ENCODE data around the gene DMD. TPM values are rescaled to one million over a fixed set of nuclear protein-coding genes. Genes with fewer than 3 reads are reported as not detected.
"Not testable (repeated sequence)": the region's sequence is repeated elsewhere in the genome, so short reads cannot be mapped to it uniquely, and the experiment has no call there.

The DMD gene
- total RNA-seq, 1 donor from 2014 or later, result 194 TPM

DNA sequence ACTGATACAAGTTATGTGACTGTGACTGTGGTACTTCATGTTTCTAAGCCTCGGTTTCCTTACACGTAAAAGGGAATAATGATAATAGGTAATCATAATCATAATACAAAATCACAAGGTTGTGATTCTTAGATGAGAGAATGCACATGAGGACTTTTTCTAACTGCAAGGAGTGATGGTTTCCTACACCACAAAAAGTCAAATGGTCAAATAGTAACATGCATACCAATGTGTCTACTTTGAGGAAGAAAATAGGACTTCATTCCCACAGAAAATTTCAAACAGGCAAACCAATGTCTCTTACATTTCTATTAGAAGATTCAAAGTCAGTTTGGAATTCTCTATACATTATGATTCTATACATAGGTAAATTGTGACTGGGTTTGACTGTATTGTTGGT lies 1770.8 kb downstream of the DMD start:
- DNase-seq (ENCODE audit: low spot score), result no peak

DNA sequence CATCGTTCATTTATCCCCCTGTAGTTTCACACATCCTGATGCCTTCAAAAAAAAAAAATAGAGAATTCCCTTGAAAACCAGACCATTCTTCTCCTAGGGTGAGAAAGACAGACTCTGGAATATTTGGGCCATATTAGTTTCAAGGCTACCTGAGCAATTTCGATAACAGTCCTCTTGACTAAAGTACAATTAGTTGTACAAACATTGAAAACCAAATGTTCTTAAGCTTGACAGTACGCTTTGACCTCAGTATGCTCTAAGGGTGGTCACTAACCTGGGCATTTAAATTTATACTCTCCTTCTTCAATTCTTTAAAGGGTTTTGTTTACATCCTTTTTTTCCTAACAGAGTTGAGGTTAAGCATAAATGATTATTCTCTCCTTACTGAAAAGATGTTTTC lies 1774.9 kb downstream of the DMD start:
- DNase-seq (ENCODE audit: low spot score), result no peak

DNA sequence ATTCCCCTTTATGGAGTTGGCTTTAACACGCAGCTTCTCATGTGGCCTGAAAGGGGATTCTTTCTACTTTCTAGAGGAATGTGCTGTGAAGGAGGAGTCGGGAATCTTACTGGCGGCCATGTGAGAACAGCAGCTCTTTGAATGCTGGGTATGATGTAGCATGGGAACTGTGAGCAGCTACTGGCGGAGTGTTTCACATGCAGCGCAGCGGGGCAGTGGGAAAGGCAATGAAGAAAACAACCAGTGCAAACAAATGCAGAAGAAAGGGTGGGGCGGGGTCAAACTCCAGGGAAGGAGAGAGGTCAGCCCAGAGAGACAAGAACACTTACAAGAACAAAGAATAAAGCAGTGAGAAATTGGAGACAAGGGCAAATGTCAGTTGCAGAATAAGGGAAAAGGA lies 1775.8 kb downstream of the DMD start:
- peak; percentile 54 for DNase-seq (ENCODE audit: low spot score)

DNA sequence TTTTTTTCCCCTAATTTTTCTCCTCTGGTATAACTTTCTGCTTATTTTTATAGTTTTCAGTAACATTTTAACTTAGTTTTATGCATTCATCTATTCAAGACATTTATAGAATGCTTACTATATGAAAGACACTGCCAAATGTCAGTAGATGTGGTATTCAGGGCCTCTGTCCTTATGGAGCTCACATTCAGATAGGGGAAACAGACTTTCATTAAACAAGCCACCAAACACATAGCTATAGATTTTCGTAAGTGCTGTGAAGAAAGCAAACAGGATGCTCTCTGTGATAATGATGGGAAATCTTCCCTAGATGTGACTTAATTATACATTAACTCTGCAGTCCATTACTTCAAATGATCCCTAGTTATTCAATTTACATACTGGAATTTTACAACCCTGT lies 1777.5 kb downstream of the DMD start:
- DNase-seq (ENCODE audit: low spot score), result no peak

DNA sequence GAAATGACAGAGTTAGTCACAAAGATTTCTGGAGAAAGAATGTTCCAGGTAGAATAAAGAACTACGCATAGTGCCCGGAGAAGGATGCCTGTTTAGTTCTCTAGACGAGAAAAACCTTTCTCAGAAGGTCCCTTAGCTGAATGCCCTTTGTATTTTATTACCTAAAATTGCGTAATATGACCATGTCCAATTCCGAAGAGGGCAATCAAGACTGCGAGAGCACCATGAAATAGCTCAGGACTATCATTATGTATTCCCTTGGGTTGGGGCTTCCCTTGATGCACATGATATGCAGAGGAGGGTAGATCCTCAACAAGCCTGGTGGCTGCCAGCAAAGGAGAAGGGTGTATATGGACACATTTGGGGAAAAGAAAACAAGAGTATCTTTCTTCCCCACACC lies 1781.4 kb downstream of the DMD start:
- DNase-seq (ENCODE audit: low spot score), result no peak

DNA sequence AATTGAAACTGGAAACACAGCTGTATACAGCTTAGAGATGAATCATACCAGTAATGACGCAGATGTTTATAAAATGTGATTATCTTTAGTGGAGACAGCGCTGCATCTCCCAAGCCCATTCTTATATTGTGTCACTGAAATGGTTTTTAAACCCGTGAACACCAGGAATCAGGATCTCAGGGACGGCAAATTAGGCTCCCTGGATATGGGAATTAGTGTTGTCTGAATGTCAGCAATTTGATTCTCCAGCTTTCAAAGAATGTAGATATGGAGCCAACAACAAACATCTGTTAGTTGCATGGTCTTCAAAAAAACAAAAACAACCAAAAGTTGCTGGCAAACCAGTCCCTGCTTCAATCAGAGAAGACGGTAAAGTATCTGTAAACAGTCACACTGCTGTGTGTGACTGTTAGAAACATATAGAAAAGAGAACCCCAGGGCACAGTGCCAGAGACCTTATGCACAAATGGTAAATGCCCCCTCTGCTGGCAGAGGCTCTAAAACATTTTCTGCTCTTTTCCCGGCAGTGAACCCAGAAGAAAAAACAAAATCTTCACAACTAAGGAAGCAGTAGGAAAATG lies 1787.7 kb downstream of the DMD start:
- DNase-seq (ENCODE audit: low spot score), result peak; percentile 58

DNA sequence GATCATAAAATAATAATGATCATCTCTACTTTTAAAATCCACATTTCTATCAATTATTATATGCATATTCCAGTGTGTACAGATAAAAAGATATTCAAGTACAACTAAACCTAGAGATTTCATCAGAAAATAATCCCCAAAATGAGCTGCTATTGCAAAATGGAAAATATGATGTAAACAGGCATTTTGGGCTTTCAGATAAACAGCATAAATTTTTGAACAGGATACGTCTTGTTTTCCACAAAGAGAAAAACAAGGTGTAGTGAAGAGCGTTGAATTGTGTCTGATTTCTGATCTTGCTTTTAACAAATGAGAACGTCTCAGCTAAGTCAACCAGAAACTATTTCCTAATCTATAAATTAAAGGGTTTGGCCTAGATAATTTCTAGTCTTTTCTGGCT lies 1789.9 kb downstream of the DMD start:
- DNase-seq (ENCODE audit: low spot score), result peak; percentile 1

DNA sequence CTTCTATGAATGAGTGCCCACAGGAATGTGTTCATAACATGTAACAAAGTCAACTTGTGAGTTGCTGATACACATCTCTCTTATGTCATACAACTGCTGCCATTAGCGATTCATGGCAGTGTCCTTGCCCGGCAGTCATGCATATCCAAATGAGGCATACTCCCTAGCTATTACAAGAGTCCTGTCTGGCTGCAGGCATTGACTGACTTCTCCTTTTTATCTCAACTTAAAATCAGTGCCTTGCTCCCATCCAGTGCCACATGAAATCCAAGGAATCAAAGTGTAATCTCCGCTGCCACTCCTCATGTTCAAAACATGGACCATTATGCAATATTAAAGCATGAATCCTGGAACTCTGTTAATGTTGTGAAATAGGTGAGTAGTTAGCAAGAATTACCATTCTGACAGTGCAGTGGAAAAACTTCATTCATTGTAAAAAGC lies 1790.6 kb downstream of the DMD start:
- DNase-seq (ENCODE audit: low spot score), result peak; percentile 55

DNA sequence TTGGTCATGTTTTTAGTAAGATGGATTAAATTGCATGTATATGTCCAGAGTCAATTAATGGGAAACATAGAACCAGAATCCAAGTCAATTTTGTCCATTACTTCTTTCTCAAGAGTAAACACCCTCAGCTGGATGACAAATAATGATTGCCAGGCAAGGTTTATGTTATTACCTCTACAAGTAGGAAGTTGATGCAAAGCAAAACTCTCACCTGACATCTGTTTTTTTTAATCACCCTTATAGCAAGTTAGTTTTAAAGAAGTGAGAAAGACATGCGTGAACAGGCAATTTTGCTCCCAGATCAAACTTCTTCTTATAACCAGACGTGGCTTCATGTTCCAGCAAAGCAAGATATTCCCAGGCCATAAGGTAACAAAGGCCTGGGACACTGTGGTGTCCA lies 1791.0 kb downstream of the DMD start:
- DNase-seq (ENCODE audit: low spot score), result no peak

DNA sequence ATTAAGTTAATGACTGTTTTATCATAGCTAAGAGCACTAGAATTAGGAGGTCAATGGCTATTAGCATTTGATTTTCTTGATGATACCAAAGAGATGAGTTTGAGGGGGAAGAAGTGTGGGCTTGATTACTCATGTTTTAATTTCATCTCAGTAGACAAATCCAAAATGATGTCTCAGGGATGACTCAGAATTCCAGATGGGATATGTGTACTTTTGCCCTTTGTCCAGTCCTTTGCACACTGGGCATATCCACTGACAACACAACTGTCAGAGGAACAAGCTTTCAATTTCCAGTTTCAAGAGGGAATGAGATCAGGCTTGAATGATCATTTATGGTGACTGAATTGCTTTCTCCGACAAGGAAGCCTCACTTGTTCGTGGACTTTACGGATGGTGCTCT lies 1814.2 kb downstream of the DMD start:
- no peak for DNase-seq (ENCODE audit: low spot score)

DNA sequence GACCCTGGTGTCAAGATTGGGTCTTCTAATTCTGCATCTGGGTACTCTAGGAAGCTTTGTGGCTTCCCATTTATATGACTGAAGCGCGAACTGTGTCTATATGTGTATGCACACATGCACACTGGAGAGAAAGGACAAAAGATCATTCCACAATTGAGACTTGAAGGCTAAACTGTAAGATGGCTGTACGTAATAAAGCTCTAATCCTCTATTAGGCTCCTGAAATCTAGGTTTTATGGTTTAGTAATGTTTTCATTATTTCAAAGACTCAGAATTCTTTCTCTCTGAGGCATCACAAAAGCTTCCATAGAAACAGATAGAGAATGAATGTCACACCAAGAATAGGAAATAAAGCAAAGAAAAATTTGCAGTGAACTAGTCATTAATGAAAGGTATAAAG lies 1818.8 kb downstream of the DMD start:
- DNase-seq (ENCODE audit: low spot score), result no peak

DNA sequence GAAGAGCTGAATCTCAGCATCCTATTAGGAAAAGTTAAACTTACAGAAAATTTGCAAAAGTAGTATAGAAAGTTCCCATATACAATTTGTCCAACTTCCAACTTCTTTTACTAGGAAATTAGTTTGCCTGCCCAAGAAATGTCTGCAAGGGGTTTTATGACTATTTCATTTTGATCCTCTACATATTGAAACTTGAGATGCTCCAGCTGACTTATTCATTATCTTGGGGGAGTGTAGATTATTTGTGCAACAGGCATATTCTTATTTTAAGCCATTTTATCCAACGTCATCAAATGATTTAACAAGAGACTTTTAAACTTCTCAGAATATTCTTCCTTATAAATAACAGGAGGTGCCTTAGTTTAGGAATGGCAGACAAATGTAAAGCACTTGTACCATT lies 1822.4 kb downstream of the DMD start:
- no peak for DNase-seq (ENCODE audit: low spot score)

DNA sequence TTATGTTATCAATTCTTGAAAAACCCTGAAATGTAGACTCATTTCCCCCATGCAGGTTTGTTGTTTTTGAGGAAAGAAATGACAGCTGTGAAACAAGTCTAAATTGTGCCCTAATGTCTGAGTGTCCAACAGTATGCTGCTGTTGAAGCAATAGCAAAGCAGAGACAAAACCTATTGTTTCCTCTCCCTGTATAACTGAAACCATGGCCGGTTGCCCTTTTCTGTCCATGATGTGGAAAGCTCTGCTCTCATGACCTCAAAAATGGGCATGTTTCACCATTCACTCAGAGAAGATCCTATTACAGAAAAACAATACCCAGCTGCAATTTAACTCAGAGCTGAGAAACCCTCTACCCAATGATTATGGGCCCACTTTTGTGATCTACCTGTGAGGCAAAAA lies 1826.9 kb downstream of the DMD start:
- no peak for DNase-seq (ENCODE audit: low spot score)

DNA sequence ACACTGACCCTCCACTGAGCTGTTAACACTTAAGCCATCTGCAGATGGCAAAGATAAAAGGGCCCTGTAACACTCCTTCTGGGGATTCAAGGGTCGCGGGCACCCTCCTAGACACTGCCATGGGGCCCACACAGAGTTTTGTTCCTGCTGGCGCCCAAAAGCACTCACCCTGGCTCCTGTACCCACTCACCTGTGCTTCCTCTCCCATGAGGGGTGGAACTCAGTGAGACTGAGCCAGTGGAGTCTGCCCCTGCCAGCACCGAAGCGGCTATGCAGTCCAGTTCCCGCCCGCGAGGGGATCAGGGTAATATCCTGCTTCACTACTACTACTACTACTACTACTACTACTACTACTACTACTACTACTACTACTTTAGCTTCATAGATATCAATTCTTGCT lies 1827.4 kb downstream of the DMD start:
- DNase-seq (ENCODE audit: low spot score), result no peak

DNA sequence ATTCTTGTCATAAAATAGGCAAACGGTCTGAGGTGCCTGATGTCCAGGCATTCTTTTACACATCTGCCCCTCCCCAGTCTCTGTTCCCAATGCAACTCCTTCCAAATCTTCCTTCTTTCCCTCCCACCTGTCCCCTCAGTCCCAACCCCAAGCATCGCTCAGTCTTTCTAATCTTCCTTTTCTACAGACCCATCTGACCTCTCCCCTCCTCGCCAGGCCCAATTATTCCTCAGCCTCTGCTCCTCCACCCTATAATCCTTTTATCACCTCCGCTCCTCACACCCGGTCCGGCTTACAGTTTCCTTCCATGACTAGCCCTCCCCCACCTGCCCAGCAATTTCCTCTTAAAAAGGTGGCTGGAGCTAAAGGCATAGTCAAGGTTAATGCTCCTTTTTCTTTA lies 1832.4 kb downstream of the DMD start:
- DNase-seq (ENCODE audit: low spot score), result not testable (repeated sequence)

DNA sequence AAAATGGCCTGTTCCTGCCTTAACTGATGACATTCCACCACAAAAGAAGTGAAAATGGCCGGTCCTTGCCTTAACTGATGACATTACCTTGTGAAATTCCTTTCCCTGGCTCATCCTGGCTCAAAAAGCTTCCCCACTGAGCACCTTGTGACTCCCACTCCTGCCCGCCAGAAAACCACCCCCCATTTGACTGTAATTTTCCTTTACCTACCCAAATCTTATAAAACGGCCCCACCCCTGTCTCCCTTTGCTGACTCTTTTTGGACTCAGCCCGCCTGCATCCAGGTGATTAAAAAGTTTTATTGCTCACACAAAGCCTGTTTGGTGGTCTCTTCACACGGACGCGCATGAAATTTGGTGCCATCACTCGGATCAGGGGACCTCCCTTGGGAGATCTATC lies 1833.5 kb downstream of the DMD start:
- DNase-seq (ENCODE audit: low spot score), result not testable (repeated sequence)

DNA sequence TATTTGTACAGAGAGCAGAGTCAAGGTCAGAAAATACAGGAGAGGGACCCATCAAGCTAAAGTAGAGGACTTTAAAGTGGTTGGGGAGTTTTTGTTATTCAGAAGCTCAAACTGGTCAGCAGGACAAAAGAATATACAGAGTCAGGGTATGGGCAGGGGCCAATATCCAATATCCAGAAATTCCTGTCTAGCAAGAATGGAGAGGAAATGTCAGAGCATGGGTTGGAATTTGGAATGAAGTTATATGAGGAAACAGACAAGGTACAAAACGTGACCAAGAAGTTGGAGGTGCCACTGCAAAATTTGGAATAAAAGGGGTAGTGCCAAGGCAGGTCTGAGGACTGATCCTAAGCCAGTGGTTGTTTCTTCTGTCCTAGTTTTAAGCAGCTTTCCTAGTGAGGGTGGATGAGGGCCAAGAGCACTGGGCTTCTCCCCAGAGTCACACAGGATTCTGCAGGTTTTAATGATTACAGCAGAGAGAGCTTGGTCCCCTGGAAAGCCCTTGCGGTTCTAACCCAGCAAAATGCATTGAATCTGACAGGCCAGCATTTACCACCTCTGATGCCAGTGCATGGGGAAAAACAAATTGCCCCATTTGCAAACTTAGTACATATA lies 1834.8 kb downstream of the DMD start:
- DNase-seq (ENCODE audit: low spot score), result no peak

DNA sequence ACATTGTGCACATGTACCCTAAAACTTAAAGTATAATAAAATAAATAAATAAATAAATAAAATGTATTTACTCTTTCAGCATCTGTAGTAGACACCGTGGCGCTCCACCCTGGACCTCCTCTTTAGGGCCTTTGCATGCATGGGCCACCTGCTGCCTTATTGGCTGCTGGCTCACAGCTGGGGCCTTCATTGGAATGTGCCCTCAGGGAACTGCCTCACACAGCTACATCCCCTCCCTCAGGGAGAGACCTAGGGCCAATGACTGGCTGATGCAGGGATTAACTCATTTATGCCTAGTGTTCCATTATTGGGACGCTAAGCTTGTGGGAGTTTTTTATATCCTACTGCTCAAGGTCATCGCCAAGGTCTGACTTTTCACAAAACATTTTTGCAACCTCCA lies 1836.6 kb downstream of the DMD start:
- DNase-seq (ENCODE audit: low spot score), result no peak

DNA sequence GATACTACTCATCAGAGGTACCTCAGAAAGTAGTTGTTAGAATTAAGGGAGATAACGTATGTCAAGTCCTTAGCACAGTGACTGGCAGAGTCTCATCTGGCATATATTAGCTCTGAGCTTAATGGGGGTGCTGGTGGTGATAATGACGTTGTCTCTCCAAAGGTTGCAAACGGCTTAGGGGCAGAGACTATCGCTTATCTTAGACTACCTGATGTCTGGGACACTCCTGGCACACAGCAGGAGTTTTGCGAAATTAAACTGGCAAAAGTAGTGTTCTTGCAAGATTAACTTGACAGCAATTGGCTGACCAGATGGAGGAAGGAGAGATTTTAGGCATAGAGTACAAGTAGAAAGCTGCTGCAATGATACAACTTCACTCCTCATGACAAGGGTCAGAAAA lies 1839.4 kb downstream of the DMD start:
- no peak for DNase-seq (ENCODE audit: low spot score)

DNA sequence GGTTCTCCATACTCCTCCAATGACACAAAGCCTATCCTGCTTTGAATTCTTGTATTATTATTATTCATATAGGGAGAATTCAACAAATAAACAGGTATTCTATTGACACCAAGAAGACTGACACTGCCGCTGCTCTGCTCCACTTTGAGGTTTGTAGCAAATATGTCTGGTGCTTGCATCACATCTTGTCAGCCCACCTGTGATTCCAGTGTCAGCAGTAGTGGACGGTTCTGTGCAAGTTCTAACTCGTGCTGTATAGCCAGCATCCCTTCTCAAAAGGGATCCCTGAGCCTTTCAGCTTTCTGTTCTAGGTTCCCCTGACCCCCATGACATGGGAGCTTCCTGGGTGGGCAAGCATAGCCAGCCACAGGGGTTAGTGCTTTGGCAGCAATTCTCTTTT lies 1843.5 kb downstream of the DMD start:
- DNase-seq (ENCODE audit: low spot score), result no peak

DNA sequence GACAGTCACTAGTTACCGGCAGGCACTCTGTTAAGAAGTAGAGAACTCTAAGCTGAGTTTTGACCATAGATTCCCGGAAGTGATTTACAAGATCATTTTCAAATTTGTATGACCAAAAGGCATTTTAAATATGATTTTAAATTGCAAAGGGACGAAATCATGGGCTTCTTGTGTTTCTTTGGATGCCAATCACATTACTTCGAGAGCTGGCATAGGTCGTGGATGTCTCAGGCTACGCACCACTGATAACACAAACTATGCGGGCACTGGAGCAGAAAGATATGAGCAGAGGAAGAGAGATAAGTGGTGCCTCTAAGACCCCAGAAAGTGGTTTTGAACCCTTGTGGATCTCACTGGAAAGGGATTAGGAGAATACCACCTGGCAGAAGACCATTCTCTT lies 1845.3 kb downstream of the DMD start:
- DNase-seq (ENCODE audit: low spot score), result no peak

DNA sequence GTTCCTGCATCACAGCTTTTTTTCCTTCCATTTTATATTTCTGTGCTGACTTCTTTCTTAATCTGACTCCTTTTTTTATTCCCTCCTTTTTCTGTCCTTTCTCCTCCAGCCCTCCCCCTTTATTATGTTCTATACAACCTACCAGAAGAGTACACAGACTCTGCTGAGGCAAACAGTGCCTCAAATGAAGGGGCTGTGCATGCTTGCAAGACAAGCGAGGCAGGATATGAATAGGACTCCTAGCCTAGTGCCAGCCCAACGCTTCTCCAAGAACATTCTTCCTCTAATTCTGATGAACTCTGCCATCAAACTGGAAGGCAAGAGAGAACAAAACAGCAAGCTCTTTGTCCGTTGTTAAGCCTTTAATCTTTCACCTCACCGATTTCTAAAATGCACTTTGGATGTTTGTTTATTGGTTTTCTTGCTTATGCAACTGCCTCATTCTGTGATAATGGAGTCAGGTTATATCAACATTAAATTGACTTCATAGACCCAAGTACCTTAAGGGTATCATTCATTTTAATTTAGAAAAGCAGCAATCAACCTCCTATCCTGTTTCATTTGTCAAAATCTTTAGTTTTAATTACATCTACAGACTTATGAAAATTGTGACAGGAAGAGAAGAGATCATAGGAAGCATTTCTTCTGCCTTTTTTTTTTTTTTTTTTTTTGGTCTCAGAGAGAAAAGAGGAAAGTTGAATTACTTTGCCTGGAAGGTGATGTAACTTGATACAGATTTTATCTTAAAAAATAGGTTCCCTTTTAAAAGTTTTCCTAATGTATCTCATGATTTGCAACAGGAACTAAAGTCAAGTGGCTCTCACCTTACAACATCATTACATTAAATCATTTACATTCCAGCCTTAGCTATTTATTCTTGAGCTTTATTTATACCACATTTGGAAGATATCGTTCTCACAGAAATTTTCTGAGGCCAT lies 1854.8 kb downstream of the DMD start:
- no peak for DNase-seq (ENCODE audit: low spot score)
